OCI-LY3 (cell line): ENCODE data around the gene CIAO3.

Experiments
- EZH2phosphoT487 ChIP-seq: fragments of 200-600 bp; shearing (Covaris generic); IDR thresholded peaks from 2 replicates; pipeline ENCODE4 v1.6.1; 2018; ENCODE audit warnings: antibody characterized with exemption, mixed run types, low read depth
- TF ChIP-seq, protein P1 (sequence below): fragments of 200-600, 300-600 bp; sonication (generic); IDR thresholded peaks from 2 replicates; pipeline ENCODE4 v1.5.1; 2014; ENCODE audit warnings: antibody characterized with exemption, low read length, low read depth

DNA sequence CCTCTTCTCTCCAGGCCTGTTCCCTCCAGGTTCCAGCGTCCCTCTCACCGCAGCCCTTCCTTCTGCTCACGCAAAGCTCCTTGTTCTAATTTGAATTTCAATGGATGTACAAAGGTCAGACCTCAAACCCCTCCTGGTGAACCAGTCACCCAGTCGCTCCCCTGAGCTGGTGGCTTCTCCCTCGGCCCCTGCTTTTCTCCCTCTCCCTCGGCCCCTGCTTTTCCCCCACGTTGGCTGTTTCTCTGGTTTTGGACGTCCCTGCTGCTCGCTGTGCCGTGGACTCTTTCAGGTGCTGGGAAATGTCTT, 11.2 kb upstream of the CIAO3 start:
- TF ChIP-seq, protein P1, sequence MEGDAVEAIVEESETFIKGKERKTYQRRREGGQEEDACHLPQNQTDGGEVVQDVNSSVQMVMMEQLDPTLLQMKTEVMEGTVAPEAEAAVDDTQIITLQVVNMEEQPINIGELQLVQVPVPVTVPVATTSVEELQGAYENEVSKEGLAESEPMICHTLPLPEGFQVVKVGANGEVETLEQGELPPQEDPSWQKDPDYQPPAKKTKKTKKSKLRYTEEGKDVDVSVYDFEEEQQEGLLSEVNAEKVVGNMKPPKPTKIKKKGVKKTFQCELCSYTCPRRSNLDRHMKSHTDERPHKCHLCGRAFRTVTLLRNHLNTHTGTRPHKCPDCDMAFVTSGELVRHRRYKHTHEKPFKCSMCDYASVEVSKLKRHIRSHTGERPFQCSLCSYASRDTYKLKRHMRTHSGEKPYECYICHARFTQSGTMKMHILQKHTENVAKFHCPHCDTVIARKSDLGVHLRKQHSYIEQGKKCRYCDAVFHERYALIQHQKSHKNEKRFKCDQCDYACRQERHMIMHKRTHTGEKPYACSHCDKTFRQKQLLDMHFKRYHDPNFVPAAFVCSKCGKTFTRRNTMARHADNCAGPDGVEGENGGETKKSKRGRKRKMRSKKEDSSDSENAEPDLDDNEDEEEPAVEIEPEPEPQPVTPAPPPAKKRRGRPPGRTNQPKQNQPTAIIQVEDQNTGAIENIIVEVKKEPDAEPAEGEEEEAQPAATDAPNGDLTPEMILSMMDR = no peak
- no peak for TF ChIP-seq EZH2phosphoT487
